SH-SY5Y (cell line): Measurements from ENCODE around the gene FLNB.

Experiments
- GATA2 ChIP-seq: IDR thresholded peaks from 2 replicates; pipeline ENCODE4 v1.6.1; 2011; ENCODE audit warnings: mild to moderate bottlenecking, low read depth, low read length
- GATA3 ChIP-seq: IDR thresholded peaks from 2 replicates; pipeline ENCODE4 v1.6.1; 2011; ENCODE audit warnings: low read depth, mild to moderate bottlenecking, low read length, moderate library complexity

DNA sequence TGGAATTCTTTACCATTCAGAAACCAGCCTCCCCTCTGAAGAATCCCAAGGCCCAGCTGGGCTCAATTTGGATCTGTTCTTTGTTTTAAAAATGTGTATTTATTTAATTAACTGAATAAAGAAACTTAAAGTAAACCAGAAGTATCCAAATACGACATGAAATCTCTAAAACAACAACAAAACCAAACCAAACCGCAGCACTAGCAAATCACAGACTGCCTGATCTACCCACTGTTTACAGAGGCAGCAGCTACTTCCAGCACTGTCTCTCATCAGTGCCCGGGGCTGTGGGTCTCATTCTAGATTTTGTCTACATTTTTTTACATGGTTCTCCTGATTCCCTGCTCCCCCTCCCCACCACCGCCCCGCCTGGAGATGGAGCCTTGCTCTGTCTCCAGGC is 2.3 kb downstream of the FLNB start:
- no peak for TF ChIP-seq GATA2
- no peak for TF ChIP-seq GATA3
